ENCODE results near the gene PRSS53.

Gene PRSS53

DNA sequence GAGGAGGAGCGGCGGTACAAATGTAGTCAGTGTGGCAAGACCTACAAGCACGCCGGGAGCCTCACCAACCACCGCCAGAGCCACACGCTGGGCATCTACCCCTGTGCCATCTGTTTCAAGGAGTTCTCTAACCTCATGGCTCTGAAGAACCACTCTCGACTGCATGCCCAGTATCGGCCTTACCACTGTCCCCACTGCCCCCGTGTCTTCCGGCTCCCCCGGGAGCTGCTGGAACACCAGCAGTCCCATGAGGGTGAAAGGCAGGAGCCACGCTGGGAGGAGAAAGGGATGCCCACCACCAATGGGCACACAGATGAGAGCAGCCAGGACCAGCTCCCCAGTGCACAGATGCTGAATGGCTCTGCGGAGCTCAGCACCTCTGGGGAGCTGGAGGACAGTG, 11.7 kb downstream of the PRSS53 start:
- DNase-seq, result no peak

DNA sequence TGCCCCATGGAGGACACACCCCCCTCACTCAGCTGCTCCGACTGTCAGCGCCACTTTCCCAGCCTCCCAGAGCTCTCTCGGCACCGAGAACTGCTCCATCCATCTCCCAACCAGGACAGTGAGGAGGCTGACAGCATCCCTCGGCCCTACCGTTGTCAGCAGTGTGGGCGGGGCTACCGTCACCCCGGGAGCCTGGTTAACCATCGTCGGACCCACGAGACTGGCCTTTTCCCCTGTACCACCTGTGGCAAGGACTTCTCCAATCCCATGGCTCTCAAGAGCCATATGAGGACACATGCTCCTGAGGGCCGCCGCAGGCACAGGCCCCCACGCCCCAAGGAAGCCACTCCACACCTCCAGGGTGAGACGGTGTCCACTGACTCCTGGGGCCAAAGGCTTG, 12.4 kb downstream of the PRSS53 start:
- DNase-seq, result no peak

DNA sequence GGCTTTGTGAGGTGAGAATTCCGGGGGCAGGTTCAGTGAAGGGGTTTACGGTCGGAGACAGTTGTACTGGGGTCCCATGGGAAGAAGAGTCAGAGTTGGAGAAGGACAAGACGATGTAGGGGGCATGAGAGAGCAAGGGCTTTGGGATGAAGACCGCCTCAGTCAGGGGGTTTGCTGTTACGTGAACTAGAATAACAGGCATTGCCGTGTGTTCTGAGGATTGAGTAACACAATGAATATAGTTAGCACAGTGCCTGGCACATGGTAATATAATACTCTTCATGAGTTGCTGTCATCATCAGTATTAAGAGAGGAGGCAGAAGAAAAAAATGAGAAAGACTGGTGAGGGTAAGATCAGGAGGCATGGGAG, 13.9 kb downstream of the PRSS53 start:
- DNase-seq, result no peak

DNA sequence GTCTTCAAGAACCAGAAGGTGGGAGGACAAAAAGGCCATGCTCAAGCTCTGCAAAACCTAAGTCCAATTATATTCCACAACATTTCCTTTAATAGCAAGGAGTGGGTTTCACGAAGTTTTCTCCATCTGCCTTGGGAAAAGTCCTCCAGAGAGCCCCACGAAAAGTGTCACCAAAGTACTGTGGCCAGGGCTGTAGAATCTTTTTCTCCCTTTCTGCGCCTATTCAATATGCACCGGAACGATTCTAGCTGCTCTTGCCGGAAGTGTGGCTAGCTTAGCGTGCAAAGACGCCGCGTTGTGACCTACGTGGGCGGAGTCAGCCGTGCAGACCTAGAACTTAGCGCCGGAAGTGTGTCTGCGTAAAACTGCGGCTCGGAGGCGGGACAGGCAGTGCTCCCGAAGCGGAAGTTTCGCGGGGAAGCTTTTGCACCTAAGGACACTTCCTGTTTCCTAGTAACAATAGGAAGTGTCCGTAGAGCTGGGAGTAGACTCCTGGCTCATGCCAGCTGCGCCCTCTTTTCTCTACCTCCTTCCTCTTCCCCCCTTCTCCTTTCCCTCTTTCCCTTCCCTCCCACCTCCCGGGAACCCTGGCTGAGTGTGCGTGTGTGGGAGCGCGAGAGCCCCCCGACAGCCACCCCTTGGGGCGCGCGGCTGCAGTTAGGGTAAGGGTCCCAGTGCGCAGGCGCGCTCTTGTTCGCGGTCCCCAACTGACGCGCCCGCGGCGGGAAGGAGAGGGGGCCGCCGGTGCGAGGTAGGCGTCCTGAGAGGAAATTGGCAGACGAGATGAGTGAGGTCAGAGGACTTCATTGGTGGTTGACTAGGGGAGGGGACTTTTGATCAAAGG, 14.6 kb downstream of the PRSS53 start, which contains the start of the genes ZNF646 and ZNF668:
Gene ZNF646 (plus strand): TSS at position 453 of the 844 bp plus-strand sequence. CDS start 1,903 bp downstream, outside the sequence.
Gene ZNF668 (minus strand): TSS at position 271 of the 844 bp plus-strand sequence. CDS start 9,781 bp downstream, outside the sequence.
- peak; percentile 99 for DNase-seq

DNA sequence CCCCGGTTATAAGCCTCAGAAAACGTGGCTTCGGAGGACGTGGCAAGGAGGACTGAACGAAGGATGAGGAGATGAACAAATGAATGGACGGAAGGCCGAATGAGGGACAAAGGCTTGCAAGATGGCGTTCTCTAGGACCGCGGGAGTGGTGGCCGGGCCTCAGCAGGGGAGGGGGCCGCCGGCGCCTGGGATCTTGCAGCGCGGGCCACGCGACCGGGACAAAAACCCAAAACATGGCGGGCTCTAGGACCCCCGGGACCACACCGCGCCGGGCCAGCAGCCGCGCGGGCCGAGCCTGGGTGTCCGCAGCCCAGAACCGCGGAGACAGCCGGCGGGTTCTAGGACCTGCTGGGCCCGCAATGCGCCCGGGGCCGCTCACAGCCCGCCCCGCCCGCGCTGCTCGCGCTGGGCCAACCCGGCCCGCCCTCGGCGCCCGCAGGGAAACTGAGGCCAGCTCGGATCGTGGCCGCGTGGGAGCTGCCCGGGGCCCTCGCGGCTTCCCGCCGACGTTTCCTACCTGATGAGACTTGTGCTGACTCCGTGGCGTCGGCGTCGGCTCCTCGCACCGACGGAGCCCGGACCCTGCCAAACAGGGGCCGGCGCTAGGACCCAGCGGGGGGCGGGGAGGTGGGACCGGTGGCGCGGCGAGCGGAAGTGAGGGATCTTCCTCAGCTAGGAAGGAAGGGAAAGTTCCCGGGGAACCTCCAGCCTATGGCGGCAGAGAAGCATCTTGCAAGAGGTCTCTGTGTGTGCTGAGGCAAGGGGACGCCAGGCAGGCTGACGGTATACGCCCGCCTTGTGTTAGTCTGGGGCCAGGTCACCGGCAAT, 15.4 kb downstream of the PRSS53 start:
- DNase-seq, result peak; percentile 93

DNA sequence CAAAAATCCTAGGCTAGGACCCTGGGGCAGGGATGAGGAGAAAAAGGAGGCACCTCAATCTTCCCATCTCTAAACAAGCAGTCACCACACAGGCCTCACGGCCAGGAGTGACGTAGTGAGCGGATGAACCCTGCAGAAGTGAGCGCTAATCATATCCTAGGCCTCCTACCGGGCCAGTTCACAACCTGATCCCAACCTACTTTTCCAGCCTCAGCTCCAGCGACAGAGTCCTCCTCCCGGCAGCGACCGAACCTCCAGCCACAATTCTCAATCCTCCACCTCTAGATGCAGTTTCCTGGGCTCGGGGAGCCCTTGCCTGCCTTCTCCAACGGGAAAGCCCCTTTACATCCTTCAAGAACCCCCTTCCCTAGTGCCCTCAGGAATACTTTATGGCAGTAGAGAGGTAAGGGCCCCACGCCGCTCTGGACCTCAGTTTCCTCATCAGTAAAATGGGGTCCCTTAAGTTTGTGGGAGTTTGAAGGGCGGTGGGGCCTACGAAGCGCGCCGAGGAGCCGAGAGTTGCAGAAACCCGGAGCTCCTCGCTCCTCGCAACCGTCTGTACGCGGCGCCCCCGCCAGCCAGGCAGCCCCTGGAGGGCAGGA, 16.1 kb downstream of the PRSS53 start:
- DNase-seq, result no peak

DNA sequence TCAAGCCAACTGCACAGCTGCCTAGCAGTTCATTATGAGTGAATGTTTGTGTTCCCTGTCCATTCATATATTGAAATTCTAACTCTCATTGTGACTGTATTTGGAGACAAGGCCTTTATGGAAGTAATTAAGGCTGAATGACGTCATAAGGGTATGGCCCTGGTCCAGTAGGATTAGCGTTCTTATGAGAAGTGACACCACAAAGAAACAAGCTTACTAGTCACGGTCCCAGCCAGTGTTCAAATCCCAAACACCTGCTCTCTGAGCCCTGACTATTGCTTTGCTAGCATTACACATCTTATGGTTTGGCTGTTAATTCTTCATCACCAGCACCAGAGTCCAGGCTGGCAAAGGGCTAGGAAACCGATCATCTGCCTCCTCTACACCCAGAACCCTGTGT, 16.9 kb downstream of the PRSS53 start:
- no peak for DNase-seq

DNA sequence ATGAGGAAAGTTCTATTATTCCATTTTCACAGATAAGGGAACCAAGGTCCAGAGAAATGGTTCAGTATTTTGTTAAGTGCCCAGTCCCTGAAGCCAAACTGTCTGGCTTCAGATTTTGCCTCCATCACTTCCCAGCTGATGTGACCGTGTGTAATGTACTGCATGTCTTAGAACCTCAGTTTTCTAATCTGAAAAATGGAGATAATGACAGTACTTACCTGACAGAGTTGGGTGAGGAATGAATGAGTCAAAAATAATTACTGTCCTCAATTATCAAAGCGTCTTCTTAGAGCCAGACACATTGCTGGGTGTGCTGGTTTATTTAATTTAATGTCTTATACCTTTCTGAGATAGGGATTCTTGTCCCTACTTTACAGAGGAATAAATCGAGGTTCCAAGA, 21.4 kb downstream of the PRSS53 start:
- no peak for DNase-seq

DNA sequence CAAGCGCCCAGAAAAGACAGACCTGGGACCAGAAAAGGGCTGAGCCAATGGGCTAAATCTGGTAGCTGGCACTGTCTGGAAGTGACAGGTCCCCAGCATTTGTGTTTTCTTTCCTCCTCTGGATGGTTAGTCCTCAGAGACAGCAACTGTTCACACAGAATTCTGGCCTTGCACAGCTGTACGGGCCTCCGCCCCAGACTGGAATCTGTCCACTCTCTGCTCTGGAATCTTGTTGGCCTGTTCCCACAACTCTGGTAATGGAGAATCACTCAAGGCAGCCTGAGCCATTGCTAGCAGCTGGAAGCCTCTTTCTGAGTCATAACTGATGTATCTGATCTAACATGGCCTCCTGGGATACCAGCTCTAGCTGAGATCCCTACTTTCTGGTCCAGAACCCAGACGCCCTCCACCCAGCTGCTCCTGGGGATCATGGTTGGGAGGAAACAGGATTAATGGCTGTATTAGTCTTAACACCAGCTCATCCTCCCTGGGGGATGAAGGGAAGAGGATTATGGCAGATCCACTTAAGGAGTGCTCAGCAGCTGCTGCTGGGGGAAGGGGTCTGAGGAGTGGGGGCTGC, 23.8 kb downstream of the PRSS53 start:
- no peak for DNase-seq

DNA sequence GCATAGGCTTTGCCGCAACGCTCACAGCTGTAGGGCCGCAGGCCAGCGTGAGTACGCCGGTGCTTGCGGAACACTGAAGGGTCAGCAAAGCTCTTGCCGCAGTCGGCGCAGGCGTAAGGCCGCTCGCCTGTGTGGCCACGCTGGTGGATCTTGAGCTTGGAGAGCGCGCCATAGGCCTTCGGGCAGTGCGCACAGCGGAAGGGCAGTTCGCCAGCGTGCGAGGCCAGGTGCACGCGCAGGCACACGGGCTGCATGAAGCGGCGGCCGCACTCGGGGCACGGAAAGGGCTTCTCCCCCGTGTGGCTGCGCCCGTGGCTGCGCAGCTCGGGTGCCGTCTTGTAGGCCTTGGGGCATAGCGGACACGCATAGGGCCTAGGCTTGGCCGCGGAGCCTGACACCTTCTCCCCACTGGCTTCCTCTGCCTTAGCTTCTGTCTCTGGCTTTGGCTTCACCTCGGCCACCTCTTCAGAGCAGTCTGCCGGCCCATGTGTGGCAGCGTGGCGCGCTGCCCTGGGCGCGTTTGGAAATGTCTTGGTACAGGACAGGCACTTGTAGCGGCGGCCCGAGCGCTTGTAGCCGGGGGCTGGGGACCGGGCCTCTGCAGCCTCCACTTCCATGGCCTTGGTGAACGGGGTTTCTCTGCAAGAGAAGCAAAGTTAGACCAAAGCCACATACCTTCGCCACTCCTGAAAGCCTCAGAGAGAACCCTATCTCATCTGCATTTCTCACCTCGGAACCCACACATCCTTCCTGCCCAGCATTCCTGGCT, 24.7 kb downstream of the PRSS53 start:
- no peak for DNase-seq

DNA sequence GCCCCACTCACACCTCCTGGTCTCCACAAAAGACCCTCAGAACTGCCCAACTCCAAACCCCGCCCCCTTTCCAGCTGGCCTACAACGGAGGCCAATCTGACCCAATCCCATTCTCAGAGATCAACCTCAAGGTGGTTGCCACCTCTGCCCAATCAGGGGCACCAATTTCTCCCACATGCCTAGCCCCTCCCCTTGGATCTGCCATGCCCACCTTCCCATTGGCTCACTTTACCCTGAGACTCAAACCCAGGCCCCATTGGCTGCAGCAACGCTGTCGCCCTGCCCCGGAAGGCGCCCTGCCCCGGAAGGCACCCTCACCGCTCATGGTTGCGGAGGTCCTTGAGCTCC, 25.3 kb downstream of the PRSS53 start:
- no peak for DNase-seq

DNA sequence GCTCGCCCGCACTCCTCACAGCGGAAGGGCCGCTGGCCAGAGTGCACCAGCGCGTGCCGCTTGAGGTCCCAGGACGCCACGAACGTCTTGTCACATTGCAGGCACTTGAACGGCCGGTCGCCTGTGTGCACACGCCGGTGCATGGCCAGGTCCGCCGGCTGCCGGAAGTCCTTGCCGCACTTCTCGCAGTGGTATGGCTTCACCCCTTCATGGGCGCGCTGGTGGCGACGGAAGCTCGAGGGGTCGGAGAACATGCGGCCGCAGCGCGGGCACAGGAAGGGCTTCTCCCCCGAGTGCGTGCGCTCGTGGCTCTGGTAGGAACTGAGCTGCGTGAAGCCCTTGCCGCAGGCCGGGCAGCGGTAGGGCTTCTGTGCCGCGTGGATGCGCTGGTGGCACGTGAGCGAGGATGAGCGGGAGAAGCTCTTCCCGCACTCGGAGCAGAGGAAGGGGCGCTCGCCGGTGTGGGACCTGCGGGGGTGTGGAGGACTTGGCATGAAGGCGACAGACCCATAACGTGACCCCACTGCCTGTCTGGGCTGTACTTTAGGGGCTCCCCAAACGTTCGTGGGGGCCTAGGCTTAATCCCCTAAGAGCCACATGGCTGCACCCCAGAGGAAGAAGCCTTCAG, 26.8 kb downstream of the PRSS53 start:
- no peak for DNase-seq

DNA sequence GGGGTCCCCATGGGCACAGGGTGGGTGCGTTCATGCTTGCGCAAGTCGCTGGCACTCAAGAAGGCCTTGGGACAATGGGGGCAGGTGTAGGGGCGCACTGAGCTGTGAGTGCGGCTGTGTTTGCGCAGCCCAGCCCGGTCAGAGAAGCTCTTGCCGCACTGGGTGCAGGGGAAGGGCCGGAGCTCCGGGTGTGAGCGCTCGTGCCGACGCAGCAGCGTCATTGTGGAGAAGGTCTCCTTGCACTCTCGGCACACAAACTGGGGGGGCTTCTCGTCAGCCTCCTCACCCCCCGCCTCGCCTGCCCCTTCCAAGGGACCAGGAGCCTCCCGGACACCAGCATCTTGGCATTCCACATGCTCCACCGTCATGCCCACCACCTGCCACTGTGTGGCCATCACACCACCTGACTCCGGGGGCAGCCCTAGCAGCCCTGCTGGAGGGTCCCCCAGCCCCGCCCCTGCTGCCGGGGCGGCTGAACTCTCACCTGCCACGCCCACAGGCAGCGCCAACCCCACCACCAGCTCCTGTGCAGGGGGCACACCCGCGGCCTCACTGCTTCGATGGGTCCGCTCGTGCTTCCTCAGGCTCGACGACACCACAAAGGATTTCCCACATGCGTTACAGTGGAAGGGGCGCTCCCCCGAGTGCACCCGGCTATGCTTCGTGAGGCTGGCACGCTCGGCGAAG, 27.5 kb downstream of the PRSS53 start:
- DNase-seq, result no peak

DNA sequence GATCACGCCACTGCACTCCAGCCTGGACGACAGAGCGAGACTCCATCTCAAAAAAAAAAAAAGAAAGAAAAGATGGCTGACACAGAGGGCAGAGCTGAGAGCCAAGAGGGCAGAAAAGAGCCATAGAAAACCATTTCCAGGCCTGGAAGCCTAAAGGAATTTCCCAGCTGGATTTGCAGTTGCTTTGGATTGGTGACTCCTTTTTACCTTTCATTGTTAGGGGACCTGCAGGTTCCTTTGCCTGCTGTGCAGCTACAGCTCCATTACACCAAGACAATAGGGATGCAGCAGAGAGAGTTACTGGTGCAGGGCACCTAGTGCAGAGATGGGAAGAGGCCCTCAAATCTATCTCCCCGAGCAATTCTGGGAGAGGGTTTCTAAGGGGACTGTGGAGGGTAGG, 33.1 kb downstream of the PRSS53 start:
- no peak for DNase-seq

DNA sequence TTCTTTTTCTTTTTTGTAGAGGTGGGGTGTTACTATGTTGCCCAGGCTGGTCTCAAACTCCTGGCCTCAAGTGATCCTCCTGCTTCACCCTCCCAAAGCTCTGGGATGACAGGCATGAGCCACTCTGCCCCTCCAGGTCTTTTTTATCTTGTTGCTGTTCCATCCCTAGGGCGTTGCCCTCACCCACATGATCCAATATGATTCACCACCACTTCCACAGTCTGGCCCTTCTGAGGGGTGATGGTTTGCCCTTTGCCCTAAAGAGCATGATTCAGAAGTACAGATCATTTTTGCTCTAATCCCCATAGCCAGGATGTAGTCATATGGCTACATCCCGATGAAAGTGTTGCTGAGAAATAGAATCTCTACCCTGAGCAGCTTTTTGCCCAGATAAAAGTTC, 36.6 kb downstream of the PRSS53 start:
- DNase-seq, result no peak

DNA sequence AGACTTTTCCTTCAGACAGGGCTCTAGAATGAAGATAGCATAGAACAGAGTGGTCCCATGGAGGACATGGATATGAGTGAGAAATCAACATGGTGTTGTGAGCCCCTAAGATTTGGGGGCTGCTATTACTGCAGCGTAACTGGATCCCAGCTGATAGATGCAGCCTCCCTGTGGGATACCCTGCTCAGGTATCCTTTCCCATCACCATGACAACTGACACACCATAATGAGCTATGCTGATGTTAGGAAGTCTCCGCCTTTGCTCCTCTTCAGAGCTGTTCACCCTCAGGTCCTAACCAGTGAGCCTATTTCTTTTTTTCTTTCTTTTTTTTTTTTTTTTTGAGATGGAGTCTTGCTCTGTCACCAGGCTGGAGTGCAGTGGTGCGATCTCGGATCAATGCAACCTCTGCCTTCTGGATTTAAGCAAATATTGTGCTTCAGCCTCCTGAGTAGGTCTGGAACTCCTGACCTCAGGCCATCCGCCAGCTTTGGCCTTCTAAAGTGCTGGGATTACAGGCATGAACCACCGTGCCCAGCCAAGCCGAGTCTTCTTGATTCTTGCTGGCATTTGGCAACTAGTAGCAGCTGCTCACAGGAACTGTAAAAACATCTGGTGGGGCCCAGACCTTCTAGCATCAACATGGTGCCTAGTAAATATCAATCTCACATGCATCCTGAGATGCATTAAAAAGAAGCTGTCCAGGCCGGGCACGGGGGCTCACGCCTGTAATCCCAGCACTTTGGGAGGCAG, 38.3 kb downstream of the PRSS53 start:
- no peak for DNase-seq

DNA sequence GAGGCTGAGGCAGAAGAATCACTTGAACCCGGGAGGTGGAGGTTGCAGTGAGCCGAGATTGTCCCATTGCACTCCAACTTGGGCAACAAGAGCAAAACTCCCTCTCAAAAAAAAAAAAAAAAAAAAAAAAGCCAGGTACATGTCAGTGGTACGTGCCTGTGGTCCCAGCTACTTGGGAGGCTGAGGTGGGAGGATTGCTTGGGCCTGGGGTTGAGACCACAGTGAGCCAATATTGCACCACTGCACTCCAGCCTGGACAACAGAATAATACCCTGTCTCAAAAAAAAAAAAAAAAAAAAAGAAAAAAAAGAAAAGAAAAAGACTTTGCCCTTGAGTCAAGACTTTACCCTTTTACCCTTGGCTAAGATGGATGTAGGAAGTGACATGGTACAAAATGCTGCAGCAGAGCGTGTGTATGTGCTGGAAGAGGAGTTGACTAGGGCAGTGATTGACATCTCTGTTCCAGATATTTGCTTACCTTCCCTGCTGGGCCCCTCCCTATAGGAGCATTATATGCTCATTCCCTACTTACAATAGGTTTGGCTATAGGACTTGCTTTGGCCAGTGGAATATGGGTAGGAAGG, 44.8 kb downstream of the PRSS53 start:
- DNase-seq, result no peak

DNA sequence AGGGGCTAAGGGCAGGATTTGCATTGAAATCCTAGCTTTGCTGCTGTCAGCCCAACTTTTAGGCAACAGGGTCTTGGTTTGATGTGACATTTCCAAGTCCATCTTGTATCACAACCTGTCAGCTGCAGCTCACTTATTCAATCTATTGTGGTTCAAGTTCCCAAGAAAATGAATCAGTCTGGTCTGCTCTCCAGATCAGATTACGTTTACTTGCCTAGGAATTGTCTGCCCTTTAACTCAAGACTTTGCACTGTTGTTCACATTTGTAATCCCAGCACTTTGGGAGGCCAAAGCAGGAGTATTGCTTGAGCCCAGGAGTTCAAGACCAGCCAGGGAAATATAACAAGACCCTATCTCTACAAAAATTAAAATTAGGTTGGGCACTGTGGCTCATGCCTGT, 45.4 kb downstream of the PRSS53 start:
- no peak for DNase-seq

DNA sequence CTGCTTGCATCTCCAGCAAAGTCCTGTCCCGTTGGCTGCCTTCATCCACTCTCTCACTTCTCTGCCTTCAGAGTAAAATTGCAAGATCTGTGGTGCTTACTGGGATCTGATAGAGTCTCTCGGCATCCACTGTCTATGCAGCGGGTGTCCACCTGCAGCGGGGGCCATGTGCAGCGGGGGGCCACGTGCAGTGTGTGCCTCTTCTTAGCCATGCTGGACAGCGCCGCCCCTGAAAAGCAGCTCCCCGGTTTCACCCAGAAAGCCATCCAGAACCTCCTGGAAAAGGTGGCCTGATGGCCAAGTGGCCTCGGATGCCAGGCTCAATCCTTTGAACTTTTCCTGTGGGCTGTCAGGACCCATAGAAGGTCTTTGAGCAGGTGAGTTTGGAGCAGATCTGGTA, 45.9 kb downstream of the PRSS53 start:
- DNase-seq, result no peak

DNA sequence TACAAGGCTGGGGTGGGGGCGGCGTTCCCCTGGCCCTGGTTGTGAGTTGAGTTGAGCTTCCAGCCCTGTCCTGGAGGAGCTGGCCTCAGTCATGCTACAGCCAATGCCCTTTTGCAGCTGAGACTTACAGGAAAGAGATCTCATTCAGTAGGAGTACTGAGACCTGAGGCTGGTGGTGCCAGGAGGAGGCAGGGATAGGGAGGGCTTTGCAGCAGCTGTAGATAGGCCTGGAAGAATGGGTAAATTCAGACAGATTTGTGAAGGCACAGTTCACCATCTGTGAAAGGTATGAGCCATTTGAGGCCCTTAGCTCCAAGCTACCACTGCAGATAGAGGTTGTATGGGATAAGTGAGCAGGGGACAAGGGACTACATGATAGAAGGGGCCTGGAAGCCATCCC, 49.8 kb downstream of the PRSS53 start:
- DNase-seq, result no peak

All from NCI-H510A (cell line).